HFF-Myc (cell line): ENCODE results near the gene CORO1C.

ENCODE experiments used
- DNase-seq: peaks from one replicate; pipeline ENCODE4 v3.0.0-alpha.2; 2011; ENCODE audit warnings: low read depth; ENCODE audit errors: extremely low read depth
- H3K4me3 ChIP-seq: replicated peaks from 2 replicates; pipeline ENCODE4 v1.5.1; 2011; ENCODE audit warnings: low read depth, mild to moderate bottlenecking, control low read depth, low read length
- TF ChIP-seq, protein P1 (sequence below): IDR thresholded peaks from 2 replicates; pipeline ENCODE4 v1.5.1; 2012; ENCODE audit warnings: mild to moderate bottlenecking, low read depth, low read length, control low read depth; ENCODE audit errors: missing control alignments

Gene CORO1C

DNA sequence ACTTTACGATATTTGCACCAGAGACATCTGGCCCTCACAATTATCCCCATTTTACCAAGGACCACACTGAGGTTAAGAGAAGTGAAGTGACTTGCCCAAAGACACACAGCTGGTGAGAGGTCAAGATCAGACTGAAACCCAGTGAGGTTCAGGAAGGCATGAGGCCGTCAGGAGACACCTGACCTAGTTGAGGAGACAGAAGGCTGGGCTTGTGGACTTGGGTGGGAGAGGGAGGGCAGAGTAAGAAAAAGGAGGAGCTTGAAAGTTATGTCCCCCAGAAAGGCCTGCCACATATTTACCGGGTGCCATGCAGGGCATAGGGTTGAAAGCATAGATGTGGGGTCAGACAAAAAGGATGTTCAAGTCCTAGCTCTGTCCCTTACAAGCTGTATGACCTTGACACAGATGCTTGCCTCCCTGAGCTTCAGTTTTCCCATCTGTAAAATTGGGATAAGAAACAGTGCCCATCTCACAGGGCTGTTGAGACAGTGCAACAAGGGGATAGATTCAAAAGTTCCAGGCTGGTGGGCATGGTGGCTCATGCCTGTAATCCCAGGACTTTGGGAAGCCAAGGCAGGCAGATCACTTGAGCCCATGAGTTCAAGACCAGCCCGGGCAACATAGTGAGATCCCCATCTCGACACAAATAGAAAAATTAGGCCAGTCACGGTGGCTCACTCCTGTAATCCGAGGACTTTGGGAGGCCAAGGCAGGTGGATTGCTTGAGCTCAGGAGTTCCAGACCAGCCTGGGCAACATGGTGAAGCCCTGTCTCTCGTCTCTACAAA lies 104.0 kb downstream of the CORO1C start:
- no peak for DNase-seq
- TF ChIP-seq, protein P1, sequence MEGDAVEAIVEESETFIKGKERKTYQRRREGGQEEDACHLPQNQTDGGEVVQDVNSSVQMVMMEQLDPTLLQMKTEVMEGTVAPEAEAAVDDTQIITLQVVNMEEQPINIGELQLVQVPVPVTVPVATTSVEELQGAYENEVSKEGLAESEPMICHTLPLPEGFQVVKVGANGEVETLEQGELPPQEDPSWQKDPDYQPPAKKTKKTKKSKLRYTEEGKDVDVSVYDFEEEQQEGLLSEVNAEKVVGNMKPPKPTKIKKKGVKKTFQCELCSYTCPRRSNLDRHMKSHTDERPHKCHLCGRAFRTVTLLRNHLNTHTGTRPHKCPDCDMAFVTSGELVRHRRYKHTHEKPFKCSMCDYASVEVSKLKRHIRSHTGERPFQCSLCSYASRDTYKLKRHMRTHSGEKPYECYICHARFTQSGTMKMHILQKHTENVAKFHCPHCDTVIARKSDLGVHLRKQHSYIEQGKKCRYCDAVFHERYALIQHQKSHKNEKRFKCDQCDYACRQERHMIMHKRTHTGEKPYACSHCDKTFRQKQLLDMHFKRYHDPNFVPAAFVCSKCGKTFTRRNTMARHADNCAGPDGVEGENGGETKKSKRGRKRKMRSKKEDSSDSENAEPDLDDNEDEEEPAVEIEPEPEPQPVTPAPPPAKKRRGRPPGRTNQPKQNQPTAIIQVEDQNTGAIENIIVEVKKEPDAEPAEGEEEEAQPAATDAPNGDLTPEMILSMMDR: no peak
- H3K4me3 ChIP-seq: no peak overlapping the region

DNA sequence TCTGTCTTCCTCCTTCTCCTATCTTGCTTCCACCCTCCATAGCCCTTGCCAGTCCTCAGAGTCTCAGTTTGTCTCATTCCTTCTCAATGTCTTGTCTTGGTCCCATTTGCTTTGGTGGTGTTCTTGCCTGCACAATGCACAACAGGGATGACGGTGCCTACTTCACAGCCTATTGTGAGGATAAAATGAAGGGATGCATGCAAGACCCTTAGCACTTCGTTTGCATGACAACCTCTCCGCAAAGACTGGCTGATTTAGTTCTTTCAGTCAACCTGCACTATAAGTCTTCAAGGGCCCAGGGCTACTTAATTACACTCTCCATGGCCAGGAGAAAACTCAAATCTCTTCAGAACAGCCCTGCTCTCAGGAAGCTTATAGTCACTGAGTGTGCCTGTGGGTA lies 106.1 kb downstream of the CORO1C start:
- DNase-seq: no peak
- H3K4me3 ChIP-seq: no peak overlapping the region
- TF ChIP-seq, protein P1: no peak

DNA sequence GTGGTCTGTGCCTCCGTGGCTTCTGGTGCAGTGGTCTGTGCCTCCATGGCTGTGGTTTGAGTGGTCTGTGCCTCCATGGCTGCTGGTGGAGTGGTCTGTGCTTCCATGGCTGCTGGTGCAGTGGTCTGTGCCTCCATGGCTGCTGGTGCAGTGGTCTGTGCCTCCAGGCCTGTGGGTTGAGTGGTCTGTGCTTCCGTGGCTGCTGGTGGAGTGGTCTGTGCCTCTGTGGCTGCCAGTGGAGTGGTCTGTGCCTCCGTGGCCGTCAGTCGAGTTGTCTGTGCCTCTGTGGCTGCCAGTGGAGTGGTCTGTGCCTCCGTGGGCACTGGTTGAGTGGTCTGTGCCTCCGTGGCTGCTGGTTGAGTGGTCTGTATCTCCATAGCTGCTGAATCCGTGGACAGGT lies 107.7 kb downstream of the CORO1C start:
- H3K4me3 ChIP-seq: no peak overlapping the region
- TF ChIP-seq, protein P1: no peak
- DNase-seq: no peak

DNA sequence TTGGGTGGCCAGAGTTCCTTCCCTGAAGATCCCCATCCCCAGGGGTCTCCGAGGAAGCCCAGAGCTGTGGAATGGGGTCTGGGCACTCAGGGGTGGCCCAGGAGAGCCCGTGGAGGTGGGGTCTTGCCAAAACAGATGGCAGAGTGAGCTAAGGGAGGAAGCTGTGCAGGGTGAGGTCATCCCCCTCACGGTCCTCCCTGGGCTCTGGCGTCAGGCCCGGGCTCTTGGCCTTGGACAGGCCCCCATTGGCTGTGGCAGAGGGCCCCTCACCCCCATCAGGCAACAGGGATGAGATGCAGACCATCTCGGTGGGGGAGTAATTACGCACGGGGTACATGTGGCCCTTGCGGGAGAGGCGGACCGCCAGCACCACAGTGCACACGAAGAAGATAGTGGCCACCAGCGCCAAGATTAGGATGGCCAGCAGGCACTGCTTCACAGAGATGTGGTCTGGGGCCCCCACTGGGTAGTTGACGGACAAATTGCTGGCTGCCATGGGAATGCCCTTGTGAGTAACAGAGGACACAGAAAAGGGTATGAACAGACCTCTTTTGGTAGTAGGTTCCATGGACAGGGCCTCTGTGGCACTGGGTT lies 108.3 kb downstream of the CORO1C start:
- TF ChIP-seq, protein P1: no peak
- no peak for DNase-seq
- no peak overlapping the region for H3K4me3 ChIP-seq

DNA sequence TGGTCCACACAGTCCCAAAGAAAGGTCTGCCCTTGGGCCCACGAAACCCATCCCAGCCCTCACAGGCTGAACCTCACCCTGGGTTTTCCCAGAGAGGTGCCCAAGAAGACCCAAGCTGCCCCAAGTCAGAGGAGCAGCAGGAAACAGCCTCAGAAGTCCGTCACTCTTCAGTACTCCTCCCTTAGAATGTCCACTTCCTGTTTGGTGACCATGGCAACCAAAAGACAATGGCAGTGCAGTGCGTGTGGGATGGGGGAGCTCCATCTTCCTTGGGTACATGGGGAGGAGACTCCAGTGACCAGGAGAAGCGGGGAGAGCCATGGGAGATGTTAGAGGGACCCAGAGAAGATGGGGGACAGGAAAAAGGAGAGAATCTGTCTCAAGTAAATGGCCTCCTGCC lies 108.9 kb downstream of the CORO1C start:
- no peak overlapping the region for H3K4me3 ChIP-seq
- TF ChIP-seq, protein P1: no peak
- DNase-seq: no peak

DNA sequence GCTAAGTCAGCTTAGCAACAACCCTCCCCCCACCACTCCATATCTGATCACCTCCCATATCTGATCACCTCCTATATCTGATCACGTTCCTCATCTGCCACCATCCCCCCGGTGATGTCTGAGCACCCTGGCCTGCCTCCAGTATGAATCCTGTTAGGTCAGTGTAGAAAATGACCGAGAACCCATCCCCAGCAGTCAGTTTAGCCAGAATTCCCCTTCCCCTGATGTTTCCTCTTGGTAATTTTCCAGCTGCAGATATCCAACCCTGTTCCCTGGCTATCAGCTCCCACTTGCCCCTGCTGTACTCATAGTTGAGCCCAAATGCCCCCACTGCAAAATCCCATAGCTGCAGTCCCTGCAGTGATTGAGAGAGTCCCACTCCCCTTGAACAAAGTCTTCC lies 110.2 kb downstream of the CORO1C start:
- H3K4me3 ChIP-seq: no peak overlapping the region
- TF ChIP-seq, protein P1: no peak
- DNase-seq: no peak
